PC-3 (cell line): ENCODE results near the gene HOXB6. TPM values are rescaled to one million over a fixed set of nuclear protein-coding genes. Genes with fewer than 3 reads are reported as not detected.

Experiments
- ATAC-seq: fragments of 200-7000 bp; cut with Tn5 transposase; 2 replicates; pipeline ENCODE4 v1.9.1; 2020; ENCODE audit warnings: mild to moderate bottlenecking, moderate library complexity
- BruUV-seq: library from RNA; stranded (reverse); fragments of 400-500 nt; replicated peaks from 2 replicates; lab custom pipeline; 2021; lab: Mats Ljungman, UMichigan
- CTCF ChIA-PET: fragments of 300-600 bp; sonication (Branson Sonifier 250); formaldehyde crosslinking; loops from one replicate; lab custom pipeline; 2022; ENCODE audit warnings: antibody characterized with exemption; lab: Charles Lee
- POLR2A ChIA-PET: fragments of 300-600 bp; sonication (Branson Sonifier 250); formaldehyde crosslinking; loops from one replicate; lab custom pipeline; 2022; ENCODE audit warnings: antibody characterized with exemption; ENCODE audit not compliant: unreplicated experiment; lab: Charles Lee
- DNase-seq: peaks from one replicate; pipeline ENCODE4 v3.0.0-alpha.2; 2015
- H2AFZ ChIP-seq: fragments of 300-600 bp; sonication (generic); 2 replicates; pipeline ENCODE4 v1.6.0; 2016; ENCODE audit warnings: antibody characterized with exemption, low read length
- H3F3A ChIP-seq: fragments of 300-600 bp; sonication (generic); one replicate; pipeline ENCODE4 v1.6.0; 2017; ENCODE audit warnings: antibody characterized with exemption, low read length, control low read depth, mild to moderate bottlenecking; ENCODE audit not compliant: unreplicated experiment
- H3K27ac ChIP-seq: fragments of 300-600 bp; sonication (generic); 2 replicates; pipeline ENCODE4 v1.5.1; 2016; ENCODE audit warnings: mild to moderate bottlenecking, low read length
- H3K27me3 ChIP-seq: fragments of 300-600 bp; sonication (generic); 2 replicates; pipeline ENCODE4 v1.6.1; 2016; ENCODE audit warnings: low read length, mixed read lengths
- H3K36me3 ChIP-seq: fragments of 300-600 bp; sonication (generic); 2 replicates; pipeline ENCODE4 v1.6.1; 2016; ENCODE audit warnings: low read depth, mixed run types, low read length, mixed read lengths
- H3K4me1 ChIP-seq: fragments of 300-600 bp; sonication (generic); 2 replicates; pipeline ENCODE4 v1.5.1; 2016; ENCODE audit warnings: low read length; ENCODE audit not compliant: insufficient read depth
- H3K4me2 ChIP-seq: fragments of 300-600 bp; sonication (generic); 2 replicates; pipeline ENCODE4 v1.6.0; 2016; ENCODE audit warnings: low read length
- H3K4me3 ChIP-seq: fragments of 300-600 bp; sonication (generic); 2 replicates; pipeline ENCODE4 v1.5.1; 2016; ENCODE audit warnings: mild to moderate bottlenecking, low read length, mixed read lengths
- H3K79me2 ChIP-seq: fragments of 300-600 bp; sonication (generic); 2 replicates; pipeline ENCODE4 v1.6.1; 2017; ENCODE audit warnings: low read length, mixed read lengths
- H3K9ac ChIP-seq: fragments of 300-600 bp; sonication (generic); 2 replicates; pipeline ENCODE4 v1.6.0; 2016; ENCODE audit warnings: mild to moderate bottlenecking, low read length
- H3K9me2 ChIP-seq: fragments of 300-600 bp; sonication (generic); replicated peaks from 2 replicates; pipeline ENCODE4 v1.6.1; 2016; ENCODE audit warnings: mixed run types, low read length, mixed read lengths
- H3K9me3 ChIP-seq: fragments of 300-600 bp; sonication (generic); 2 replicates; pipeline ENCODE4 v1.6.1; 2016; ENCODE audit warnings: low read length, mixed read lengths
- H4K20me1 ChIP-seq: fragments of 300-600 bp; sonication (generic); 2 replicates; pipeline ENCODE4 v1.6.1; 2016; ENCODE audit warnings: low read length, mixed read lengths
- EZH2 ChIP-seq: fragments of 300-600 bp; sonication (generic); IDR thresholded peaks from one replicate; pipeline ENCODE4 v1.6.1; 2017; ENCODE audit warnings: antibody characterized with exemption, mild to moderate bottlenecking, low read length; ENCODE audit not compliant: unreplicated experiment
- EZH2phosphoT487 ChIP-seq: fragments of 300-600 bp; sonication (generic); IDR thresholded peaks from 2 replicates; pipeline ENCODE4 v1.6.1; 2018; ENCODE audit warnings: mild to moderate bottlenecking, antibody characterized with exemption, low read length, borderline replicate concordance
- intact Hi-C: fragments of 100-400 bp; cut with micrococcal nuclease; formaldehyde crosslinking; loops from 2 replicates; pipeline ENCODE4 v1.9.0; 2023
- total RNA-seq: library from RNA; depleted of rRNA; stranded (reverse); fragments of >200 nt; gene quantifications from 2 replicates; pipeline ENCODE4 v1.2.3, GENCODE V29; 2014
- TF ChIP-seq, protein P1 (sequence below): fragments of 300-600 bp; sonication (generic); conservative IDR thresholded peaks from 2 replicates; pipeline ENCODE4 v1.5.1; 2017; ENCODE audit warnings: antibody characterized with exemption, low read depth, mild to moderate bottlenecking, low read length

The HOXB6 gene
- total RNA-seq, 1 experiment from 2014 or later = 9.5 TPM

DNA sequence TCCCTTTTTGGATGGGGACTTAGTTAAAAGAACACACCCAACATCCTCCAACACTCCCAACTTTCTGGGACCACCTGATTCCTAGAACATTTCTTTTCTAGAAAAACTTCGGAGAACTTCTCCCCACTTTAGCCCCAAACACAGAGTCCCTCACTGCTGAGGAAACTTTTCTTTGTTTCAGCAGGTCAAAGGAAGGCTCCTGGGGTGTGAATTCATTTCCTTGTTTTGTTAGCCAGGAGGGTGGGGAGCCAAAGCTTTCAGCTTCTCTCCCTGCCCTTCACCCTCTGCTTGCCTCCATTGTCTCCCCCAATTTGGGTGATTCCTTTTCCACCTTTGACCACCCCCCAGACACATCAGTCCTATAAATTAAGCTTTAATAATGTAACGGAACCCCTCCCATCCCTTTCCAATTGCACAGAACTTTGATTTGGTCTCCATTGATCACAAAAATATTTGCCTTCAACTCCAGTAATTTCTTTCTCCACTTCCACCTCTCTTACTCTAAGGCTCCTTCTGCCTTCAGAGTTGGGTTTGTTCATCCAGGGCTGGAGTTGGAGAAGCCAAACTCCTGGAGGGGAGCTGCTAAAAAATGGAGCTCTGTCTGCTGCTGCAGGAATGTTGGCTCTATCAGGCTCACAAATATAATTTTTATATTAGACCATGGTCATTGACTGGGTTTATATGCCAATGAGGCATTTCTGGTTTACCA is 37.0 kb downstream of the HOXB6 start:
- TF ChIP-seq EZH2phosphoT487 (no peak), EZH2 (no peak)
- TF ChIP-seq, protein P1, sequence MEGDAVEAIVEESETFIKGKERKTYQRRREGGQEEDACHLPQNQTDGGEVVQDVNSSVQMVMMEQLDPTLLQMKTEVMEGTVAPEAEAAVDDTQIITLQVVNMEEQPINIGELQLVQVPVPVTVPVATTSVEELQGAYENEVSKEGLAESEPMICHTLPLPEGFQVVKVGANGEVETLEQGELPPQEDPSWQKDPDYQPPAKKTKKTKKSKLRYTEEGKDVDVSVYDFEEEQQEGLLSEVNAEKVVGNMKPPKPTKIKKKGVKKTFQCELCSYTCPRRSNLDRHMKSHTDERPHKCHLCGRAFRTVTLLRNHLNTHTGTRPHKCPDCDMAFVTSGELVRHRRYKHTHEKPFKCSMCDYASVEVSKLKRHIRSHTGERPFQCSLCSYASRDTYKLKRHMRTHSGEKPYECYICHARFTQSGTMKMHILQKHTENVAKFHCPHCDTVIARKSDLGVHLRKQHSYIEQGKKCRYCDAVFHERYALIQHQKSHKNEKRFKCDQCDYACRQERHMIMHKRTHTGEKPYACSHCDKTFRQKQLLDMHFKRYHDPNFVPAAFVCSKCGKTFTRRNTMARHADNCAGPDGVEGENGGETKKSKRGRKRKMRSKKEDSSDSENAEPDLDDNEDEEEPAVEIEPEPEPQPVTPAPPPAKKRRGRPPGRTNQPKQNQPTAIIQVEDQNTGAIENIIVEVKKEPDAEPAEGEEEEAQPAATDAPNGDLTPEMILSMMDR = no peak
- Histone ChIP-seq H3K79me2 (no peaks in the 10 kb centered on the region), H3K9ac (no peak overlapping the region), H3K27ac (no peak overlapping the region), H4K20me1 (no peaks in the 10 kb centered on the region), H3F3A (no peaks in the 10 kb centered on the region), H3K36me3 (no peaks in the 10 kb centered on the region), H3K4me3 (no peak overlapping the region), H2AFZ (no peak overlapping the region), H3K4me1 (no peaks in the 10 kb centered on the region), H3K9me2 (no peaks in the 10 kb centered on the region), H3K9me3 (no peaks in the 10 kb centered on the region), H3K4me2 (no peak overlapping the region), H3K27me3 (no peaks in the 10 kb centered on the region)
- POLR2A ChIA-PET = no interaction called here
- BruUV-seq = no TSS peak
- ATAC-seq (no peak), DNase-seq (no peak)
- intact Hi-C loops = no loop called here
- CTCF ChIA-PET = no interaction called here

- DNase-seq (no peak), ATAC-seq (no peak)
- ChIA-PET POLR2A (interaction anchor here (0.6 kb wide), 1 partner anchor 10 kb away, joined by 4 read pairs; no protein-coding TSS in a partner anchor), CTCF (no interaction called here)
- Histone ChIP-seq H3K27me3 (no peaks in the 10 kb centered on the region), H3K9me2 (no peaks in the 10 kb centered on the region), H4K20me1 (no peaks in the 10 kb centered on the region), H3K79me2 (no peaks in the 10 kb centered on the region), H3K36me3 (no peaks in the 10 kb centered on the region), H3K4me2 (no peak overlapping the region), H3K4me1 (no peaks in the 10 kb centered on the region), H2AFZ (no peak overlapping the region), H3K4me3 (no peak overlapping the region), H3K27ac (no peak overlapping the region), H3F3A (no peaks in the 10 kb centered on the region), H3K9ac (no peak overlapping the region), H3K9me3 (no peaks in the 10 kb centered on the region)
- no TSS peak for BruUV-seq
- intact Hi-C loops = no loop called here
- TF ChIP-seq, protein P1 = no peak
- no peak for TF ChIP-seq EZH2
These were observed 37.6 kb downstream of the HOXB6 start for GRCh38 chr17:48567209-48567608.

DNA sequence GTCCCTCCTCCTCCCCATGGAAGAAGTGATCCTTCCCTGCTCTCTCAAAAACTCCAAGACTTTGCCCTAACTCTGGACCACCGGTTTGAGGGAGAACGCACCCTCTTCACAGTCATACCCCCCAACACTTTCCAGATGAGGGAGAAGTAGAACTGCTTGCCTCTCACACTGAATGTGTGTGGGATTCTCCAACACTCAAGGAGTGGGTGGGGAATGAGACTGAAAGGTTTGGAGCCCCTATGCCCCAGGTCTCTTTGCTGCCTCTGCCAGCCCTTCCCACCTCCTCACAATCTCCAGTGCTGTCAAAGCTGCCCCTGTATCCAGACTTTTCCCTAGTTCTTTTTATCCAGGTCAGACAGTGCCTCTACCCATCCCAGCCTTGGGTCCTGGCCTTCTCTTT is 38.1 kb downstream of the HOXB6 start:
- no peak overlapping the region for H3K27ac ChIP-seq
- H3K27me3 ChIP-seq = no peaks in the 10 kb centered on the region
- no peaks in the 10 kb centered on the region for H3K36me3 ChIP-seq
- H3K4me1 ChIP-seq = no peaks in the 10 kb centered on the region
- no TSS peak for BruUV-seq
- H3K9ac ChIP-seq = no peak overlapping the region
- ChIA-PET POLR2A (interaction anchor here (0.6 kb wide), 1 partner anchor 9 kb away, joined by 4 read pairs; no protein-coding TSS in a partner anchor), CTCF (interaction anchor here (0.6 kb wide), 1 partner anchor 11 kb away, joined by 3 read pairs; no protein-coding TSS in a partner anchor)
- no peak overlapping the region for H2AFZ ChIP-seq
- H3F3A ChIP-seq = no peaks in the 10 kb centered on the region
- H4K20me1 ChIP-seq = no peaks in the 10 kb centered on the region
- H3K4me2 ChIP-seq = no peak overlapping the region
- no peak for ATAC-seq
- no peak for DNase-seq
- H3K9me3 ChIP-seq = no peaks in the 10 kb centered on the region
- TF ChIP-seq, protein P1 = no peak
- TF ChIP-seq EZH2phosphoT487 = no peak
- no peak for TF ChIP-seq EZH2
- no peak overlapping the region for H3K4me3 ChIP-seq
- H3K79me2 ChIP-seq = no peaks in the 10 kb centered on the region
- intact Hi-C loops = no loop called here
- no peaks in the 10 kb centered on the region for H3K9me2 ChIP-seq
